Stomach (tissue), 4 donors: ENCODE results near the gene SOX5.

ENCODE experiments used
- POLR2A ChIP-seq, 4 donors: fragments of 450-650 bp; IDR thresholded peaks; one replicate each; pipeline ENCODE4 v1.6.1; 2016; ENCODE audit warnings: antibody characterized with exemption in 4 of 4, control low read depth in 2 of 4, mild to moderate bottlenecking in 1 of 4, moderate library complexity in 1 of 4
- POLR2AphosphoS5 ChIP-seq, 3 donors: sonication (generic); formaldehyde crosslinking; IDR thresholded peaks; one replicate each; pipeline ENCODE4 v1.6.1; 2016; ENCODE audit warnings: antibody characterized with exemption in 3 of 3
- TF ChIP-seq, protein P1 (sequence below), 7 experiments: fragments of 450-650 bp in 4 of 7; fragments of 200-600 bp in 3 of 7; sonication (generic) in 3 of 7; IDR thresholded peaks; one replicate each; pipeline ENCODE4 v1.5.1; 2016 to 2019; ENCODE audit warnings: antibody characterized with exemption in 7 of 7, control low read depth in 2 of 7, mild to moderate bottlenecking in 1 of 7

DNA sequence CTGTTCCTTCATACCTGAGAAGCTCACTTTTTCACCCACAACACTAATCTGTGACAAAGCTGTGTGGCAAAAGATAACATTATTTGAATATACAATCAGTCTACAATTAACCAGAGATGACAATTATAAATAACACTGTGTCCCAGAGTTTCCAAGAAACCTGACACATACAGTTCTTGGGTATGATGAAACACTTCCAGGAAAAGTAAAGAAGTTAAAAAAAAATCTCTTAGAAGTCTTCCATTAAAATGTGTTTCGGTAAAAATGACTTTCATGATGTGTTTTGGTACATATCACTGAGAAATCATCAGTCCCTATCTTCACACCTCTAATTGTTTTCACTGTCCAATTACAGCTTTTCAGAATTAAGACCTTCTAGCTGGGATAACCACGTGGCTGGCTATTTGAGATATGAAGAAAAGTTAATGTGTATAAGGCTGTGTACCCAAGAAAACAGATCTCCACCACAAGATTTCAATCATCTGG is 390.2 kb downstream of the SOX5 start:
- TF ChIP-seq, protein P1, sequence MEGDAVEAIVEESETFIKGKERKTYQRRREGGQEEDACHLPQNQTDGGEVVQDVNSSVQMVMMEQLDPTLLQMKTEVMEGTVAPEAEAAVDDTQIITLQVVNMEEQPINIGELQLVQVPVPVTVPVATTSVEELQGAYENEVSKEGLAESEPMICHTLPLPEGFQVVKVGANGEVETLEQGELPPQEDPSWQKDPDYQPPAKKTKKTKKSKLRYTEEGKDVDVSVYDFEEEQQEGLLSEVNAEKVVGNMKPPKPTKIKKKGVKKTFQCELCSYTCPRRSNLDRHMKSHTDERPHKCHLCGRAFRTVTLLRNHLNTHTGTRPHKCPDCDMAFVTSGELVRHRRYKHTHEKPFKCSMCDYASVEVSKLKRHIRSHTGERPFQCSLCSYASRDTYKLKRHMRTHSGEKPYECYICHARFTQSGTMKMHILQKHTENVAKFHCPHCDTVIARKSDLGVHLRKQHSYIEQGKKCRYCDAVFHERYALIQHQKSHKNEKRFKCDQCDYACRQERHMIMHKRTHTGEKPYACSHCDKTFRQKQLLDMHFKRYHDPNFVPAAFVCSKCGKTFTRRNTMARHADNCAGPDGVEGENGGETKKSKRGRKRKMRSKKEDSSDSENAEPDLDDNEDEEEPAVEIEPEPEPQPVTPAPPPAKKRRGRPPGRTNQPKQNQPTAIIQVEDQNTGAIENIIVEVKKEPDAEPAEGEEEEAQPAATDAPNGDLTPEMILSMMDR (IDR thresholded peaks at IDR 0.05) = no peak
- TF ChIP-seq POLR2A (IDR thresholded peaks at IDR 0.05) (no peak), POLR2AphosphoS5 (IDR thresholded peaks at IDR 0.05) (no peak)
